Smooth muscle cell (in vitro differentiated cells): Measurements from ENCODE around the gene SYNPO2L. TPM values are rescaled to one million over a fixed set of nuclear protein-coding genes. Genes with fewer than 3 reads are reported as not detected.
"Not testable (repeated sequence)": the region's sequence is repeated elsewhere in the genome, so short reads cannot be mapped to it uniquely, and the experiment has no call there.

Experiments
- DNase-seq: peaks from one replicate; lab custom pipeline; 2025; ENCODE audit not compliant: unreplicated experiment; lab: John Stamatoyannopoulos, UW
- H2AFZ ChIP-seq: fragments of 200-600 bp; sonication (generic); 2 replicates; pipeline ENCODE4 v1.6.0; 2016; ENCODE audit warnings: antibody characterized with exemption, low read depth, mild to moderate bottlenecking
- H3F3A ChIP-seq: fragments of 200-600 bp; sonication (generic); 2 replicates; pipeline ENCODE4 v1.6.0; 2017; ENCODE audit warnings: antibody characterized with exemption, low read depth
- H3K27ac ChIP-seq: fragments of 200-600 bp; sonication (generic); 2 replicates; pipeline ENCODE4 v1.5.1; 2016; ENCODE audit warnings: low read depth, mild to moderate bottlenecking
- H3K27me3 ChIP-seq: fragments of 200-600 bp; sonication (generic); 2 replicates; pipeline ENCODE4 v1.6.1; 2016; ENCODE audit warnings: low read depth, mild to moderate bottlenecking
- H3K36me3 ChIP-seq: fragments of 200-600 bp; sonication (generic); 2 replicates; pipeline ENCODE4 v1.5.1; 2016; ENCODE audit warnings: low read depth
- H3K4me1 ChIP-seq: fragments of 200-600 bp; sonication (generic); 2 replicates; pipeline ENCODE4 v1.5.1; 2016; ENCODE audit warnings: low read depth
- H3K4me2 ChIP-seq: fragments of 200-600 bp; sonication (generic); 2 replicates; pipeline ENCODE4 v1.6.0; 2016; ENCODE audit warnings: mild to moderate bottlenecking
- H3K4me3 ChIP-seq: fragments of 200-600 bp; sonication (generic); 2 replicates; pipeline ENCODE4 v1.5.1; 2016; ENCODE audit warnings: mild to moderate bottlenecking
- H3K79me2 ChIP-seq: fragments of 200-600 bp; sonication (generic); 2 replicates; pipeline ENCODE4 v1.6.0; 2016; ENCODE audit warnings: low read depth, mild to moderate bottlenecking
- H3K9ac ChIP-seq: fragments of 200-600 bp; sonication (generic); 2 replicates; pipeline ENCODE4 v1.6.0; 2016; ENCODE audit warnings: low read depth
- H3K9me3 ChIP-seq: fragments of 200-600 bp; sonication (generic); replicated peaks from 2 replicates; pipeline ENCODE4 v1.5.1; 2016; ENCODE audit warnings: low read depth
- H4K20me1 ChIP-seq: fragments of 200-600 bp; sonication (generic); 2 replicates; pipeline ENCODE4 v1.6.0; 2016; ENCODE audit warnings: low read depth
- CTCF ChIP-seq: fragments of 200-600 bp; sonication (generic); IDR thresholded peaks from 2 replicates; pipeline ENCODE4 v1.5.1; 2017; ENCODE audit warnings: borderline replicate concordance, mild to moderate bottlenecking, antibody characterized with exemption; ENCODE audit not compliant: insufficient read depth, poor library complexity, severe bottlenecking
- WGBS: methylation state at CpG from one replicate; pipeline ENCODE4 v1.1.7; 2016; ENCODE audit warnings: low lambda C conversion rate; 5-methylcytosine and 5-hydroxymethylcytosine counted together
- polyA plus RNA-seq: library from polyadenylated mRNA; unstranded; fragments of >200 nt; fragmentation: Nextera tagmentation; extraction: Ambion mirVana; gene quantifications from 2 replicates; pipeline ENCODE4 v1.2.1, GENCODE V29; 2016
- total RNA-seq: library from RNA; depleted of rRNA; stranded (reverse); fragments of >200 nt; gene quantifications from 2 replicates; pipeline ENCODE4 v1.2.3, GENCODE V29; 2014

Gene SYNPO2L
- total and polyA plus RNA-seq, 2 experiments from 2014 or later = 0.25 TPM; not detected in 1

GRCh38 chr10:73625884-73626752, 29.7 kb downstream of the SYNPO2L start:
- 6% methylated on average over 37 of the region's 42 CpGs for WGBS
- H3K4me2 ChIP-seq = peak overlapping the region; percentile 98

GRCh38 chr10:73625004-73625883, 30.6 kb downstream of the SYNPO2L start:
- Histone ChIP-seq H3K9ac (peak overlapping the region; percentile 98), H3F3A (no peaks in the 10 kb centered on the region), H3K36me3 (no peaks in the 10 kb centered on the region), H3K4me2 (peak overlapping the region; percentile 98), H4K20me1 (no peaks in the 10 kb centered on the region), H3K4me3 (peak overlapping the region; percentile 90), H3K27ac (peak overlapping the region; percentile 85), H3K79me2 (peaks cover 6% of the 10 kb centered on the region), H2AFZ (peak overlapping the region; percentile 99), H3K27me3 (no peaks in the 10 kb centered on the region), H3K4me1 (peaks cover 6% of the 10 kb centered on the region), H3K9me3 (no peaks in the 10 kb centered on the region)
- peak; percentile 43 for DNase-seq
- TF ChIP-seq CTCF = no peak
- 2% methylated on average over 42 of the region's 46 CpGs for WGBS

More at GRCh38 chr10:73625884-73626752, 29.7 kb downstream of the SYNPO2L start:
- Histone ChIP-seq H3K4me3 (peak overlapping the region; percentile 90), H3K4me1 (peaks cover 6% of the 10 kb centered on the region), H3F3A (no peaks in the 10 kb centered on the region), H3K27ac (peak overlapping the region; percentile 85), H3K9me3 (no peaks in the 10 kb centered on the region), H4K20me1 (no peaks in the 10 kb centered on the region), H3K9ac (peak overlapping the region; percentile 98), H3K27me3 (no peaks in the 10 kb centered on the region), H3K79me2 (no peaks in the 10 kb centered on the region), H3K36me3 (no peaks in the 10 kb centered on the region), H2AFZ (peak overlapping the region; percentile 99)
- no peak for TF ChIP-seq CTCF
- peak; percentile 69 for DNase-seq

GRCh38 chr10:73623056-73623455, 32.8 kb downstream of the SYNPO2L start:
- H3F3A ChIP-seq = no peaks in the 10 kb centered on the region
- H3K9ac ChIP-seq = no peak overlapping the region
- H3K4me2 ChIP-seq = no peak overlapping the region
- peaks cover 6% of the 10 kb centered on the region for H3K79me2 ChIP-seq
- no peak for TF ChIP-seq CTCF
- no peaks in the 10 kb centered on the region for H4K20me1 ChIP-seq
- 98% methylated on average over 4 of the region's 4 CpGs for WGBS
- peaks cover 6% of the 10 kb centered on the region for H3K4me1 ChIP-seq
- H2AFZ ChIP-seq = no peak overlapping the region
- no peak overlapping the region for H3K4me3 ChIP-seq
- DNase-seq = no peak
- no peak overlapping the region for H3K27ac ChIP-seq
- H3K9me3 ChIP-seq = no peaks in the 10 kb centered on the region
- no peaks in the 10 kb centered on the region for H3K36me3 ChIP-seq
- no peaks in the 10 kb centered on the region for H3K27me3 ChIP-seq

GRCh38 chr10:73620974-73621373, 34.9 kb downstream of the SYNPO2L start:
- not testable (repeated sequence) for H3K27ac ChIP-seq, H3K27me3 ChIP-seq, H3K4me3 ChIP-seq, H3K4me1 ChIP-seq, H3K36me3 ChIP-seq, H3K9ac ChIP-seq, DNase-seq, H3K4me2 ChIP-seq, H3K79me2 ChIP-seq, H2AFZ ChIP-seq, H4K20me1 ChIP-seq, H3K9me3 ChIP-seq, H3F3A ChIP-seq
- WGBS = 97% methylated on average over 12 of the region's 12 CpGs

GRCh38 chr10:73617143-73617542, 38.7 kb downstream of the SYNPO2L start:
- H3K4me1 ChIP-seq, H3K9me3 ChIP-seq, H3K27ac ChIP-seq, H3K4me2 ChIP-seq, H3K4me3 ChIP-seq, H3K79me2 ChIP-seq, H3F3A ChIP-seq, H3K36me3 ChIP-seq, H2AFZ ChIP-seq, DNase-seq, H3K27me3 ChIP-seq, H4K20me1 ChIP-seq, H3K9ac ChIP-seq: not testable (repeated sequence)
- WGBS = 96% methylated on average over 8 of the region's 8 CpGs
